Epithelial cell of proximal tubule (primary cell): Measurements from ENCODE around the gene MRPL46. TPM values are rescaled to one million over a fixed set of nuclear protein-coding genes. Genes with fewer than 3 reads are reported as not detected.

ENCODE experiments used
- DNase-seq: peaks from one replicate; pipeline ENCODE4 v3.0.0-alpha.2; 2011; ENCODE audit warnings: low read depth
- H3K4me3 ChIP-seq: 2 replicates; pipeline ENCODE4 v1.5.1; 2011; ENCODE audit warnings: low read depth, mild to moderate bottlenecking, low read length
- CTCF ChIP-seq: conservative IDR thresholded peaks from 2 replicates; pipeline ENCODE4 v1.5.1; 2012; ENCODE audit warnings: low read depth, mild to moderate bottlenecking, low read length
- total RNA-seq: library from RNA; depleted of rRNA; stranded (reverse); fragments of >200 nt; gene quantifications from 2 replicates; pipeline ENCODE4 v1.2.3, GENCODE V29; 2015

The MRPL46 gene
- total RNA-seq, 1 donor from 2014 or later, result 30.4 TPM

DNA sequence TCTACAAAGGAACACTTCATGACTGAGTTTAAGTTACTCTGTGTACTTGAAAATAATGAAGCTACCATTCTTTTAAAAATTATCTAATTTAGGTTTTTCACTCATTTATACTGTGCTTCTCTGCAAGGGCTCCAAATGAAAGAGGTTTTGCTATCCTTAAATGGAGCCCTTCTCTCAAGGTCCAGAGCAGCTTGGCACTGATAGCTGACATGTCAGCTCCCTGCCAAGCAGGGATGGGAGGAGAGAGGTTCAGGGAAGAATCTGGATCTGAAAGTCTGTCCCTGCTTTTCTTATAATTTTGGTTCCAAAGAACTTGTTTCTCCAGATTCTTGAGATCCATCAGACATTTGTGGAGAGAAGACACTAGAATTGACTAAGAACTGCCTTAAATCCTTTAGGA lies 39.4 kb upstream of the MRPL46 start:
- no peak for DNase-seq
- TF ChIP-seq CTCF, result no peak

DNA sequence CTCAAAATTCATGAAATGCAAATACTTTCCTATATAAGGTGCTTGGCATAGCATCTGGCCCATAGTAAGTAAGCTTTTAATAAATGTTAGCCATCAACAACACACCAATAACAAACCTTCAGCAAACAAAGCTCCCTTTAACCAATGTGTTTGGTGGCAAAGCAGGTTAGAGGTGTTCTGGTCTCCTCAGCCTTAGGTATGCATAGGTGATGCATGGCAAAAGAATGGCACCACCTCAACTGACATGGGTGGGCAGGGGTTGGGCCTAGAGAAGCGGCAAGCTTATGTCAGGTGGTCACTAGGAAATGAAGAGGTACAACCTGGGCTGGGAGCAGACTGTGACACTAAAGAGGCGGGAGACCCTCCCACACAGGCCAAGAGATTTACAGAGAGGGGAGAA lies 38.5 kb upstream of the MRPL46 start:
- no peak for TF ChIP-seq CTCF
- DNase-seq, result no peak

More for the DNA sequence above, 39.4 kb upstream of the MRPL46 start:
- no peak overlapping the region for H3K4me3 ChIP-seq

DNA sequence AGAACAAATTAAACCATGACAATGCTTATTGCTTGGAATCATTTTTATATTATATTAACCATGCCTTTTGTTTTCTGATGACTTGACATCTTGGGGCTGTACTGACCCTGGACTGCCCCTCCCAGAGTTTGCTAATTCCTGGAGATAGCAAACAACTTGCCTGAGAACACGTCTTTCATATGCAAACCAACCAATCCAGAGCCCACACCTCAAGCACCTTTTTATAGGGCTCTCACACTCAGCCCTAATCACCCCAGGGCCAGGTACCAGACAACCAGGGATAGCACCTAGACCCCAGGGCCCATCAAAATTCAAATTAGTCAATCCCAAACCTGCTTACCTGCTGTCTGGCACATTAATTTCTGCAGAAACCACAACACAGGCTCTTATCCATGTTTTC lies 37.3 kb upstream of the MRPL46 start:
- H3K4me3 ChIP-seq, result no peak overlapping the region
- TF ChIP-seq CTCF, result no peak
- no peak for DNase-seq

More for the DNA sequence above, 38.5 kb upstream of the MRPL46 start:
- H3K4me3 ChIP-seq, result no peak overlapping the region

DNA sequence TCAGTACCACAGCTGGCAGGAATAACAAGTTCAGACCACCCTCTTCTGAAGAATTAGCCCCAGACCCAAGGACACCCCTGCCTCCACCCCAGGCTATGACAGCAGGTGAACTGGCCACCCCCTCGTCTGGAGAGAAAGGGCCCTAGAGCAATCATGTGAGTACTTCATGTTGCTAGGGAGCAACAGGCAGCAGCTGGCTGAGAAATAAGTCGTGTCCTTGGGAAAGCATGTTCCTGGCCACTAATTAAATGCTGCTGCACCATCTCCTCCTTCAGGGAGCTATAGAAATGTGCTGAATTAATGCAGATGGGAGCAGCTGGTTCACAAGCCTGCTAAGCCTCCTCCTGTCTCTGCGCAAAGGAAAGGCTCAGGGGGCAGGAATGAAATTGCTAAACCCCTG lies 31.8 kb upstream of the MRPL46 start:
- DNase-seq, result no peak
- no peak for TF ChIP-seq CTCF
- no peak overlapping the region for H3K4me3 ChIP-seq

DNA sequence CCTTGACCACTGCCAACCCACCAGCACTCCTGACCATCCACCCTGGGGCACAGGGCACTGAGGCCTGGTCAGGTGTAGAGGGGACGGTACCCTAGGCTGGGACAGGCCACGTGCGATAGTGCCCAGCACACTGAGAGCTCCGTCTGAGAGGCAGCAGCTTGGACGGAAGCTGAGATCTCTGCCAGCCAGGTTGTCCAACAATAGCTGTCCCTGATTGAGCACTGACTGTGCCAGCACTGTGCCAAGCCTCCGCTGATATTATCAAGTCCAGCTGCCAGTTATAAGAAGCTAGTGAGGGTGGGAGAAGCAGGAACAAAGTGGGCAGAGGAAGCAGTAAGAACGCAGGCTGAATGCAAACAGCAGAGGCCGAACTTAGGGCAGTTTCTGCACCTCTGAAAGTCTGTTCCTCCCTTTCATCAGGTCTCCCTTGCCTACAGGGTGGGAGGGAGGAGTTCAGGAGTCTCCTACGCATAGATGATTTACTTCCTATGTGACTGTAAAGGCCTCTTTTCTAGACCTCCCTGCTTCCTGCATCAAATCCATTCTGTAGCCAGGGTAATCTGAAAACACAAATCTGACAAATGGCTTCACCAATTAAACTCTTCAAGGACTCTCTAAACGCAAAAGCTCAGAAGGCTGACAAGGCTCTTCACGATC lies 30.0 kb upstream of the MRPL46 start:
- no peak for DNase-seq
- no peak for TF ChIP-seq CTCF
- no peak overlapping the region for H3K4me3 ChIP-seq

GRCh38 chr15:88493844-88494243 lies 26.7 kb upstream of the MRPL46 start:
- TF ChIP-seq CTCF, result no peak
- no peak overlapping the region for H3K4me3 ChIP-seq

GRCh38 chr15:88491158-88491557 lies 24.0 kb upstream of the MRPL46 start:
- no peak for DNase-seq
- no peak overlapping the region for H3K4me3 ChIP-seq
- no peak for TF ChIP-seq CTCF

More at GRCh38 chr15:88493844-88494243, 26.7 kb upstream of the MRPL46 start:
- DNase-seq, result no peak
